A549 treated with AZD9567 at 1 μM for 4 hours (cell line): ENCODE results near the gene ABHD6. TPM values are rescaled to one million over a fixed set of nuclear protein-coding genes. Genes with fewer than 3 reads are reported as not detected.

Source experiments
- total RNA-seq: library from RNA; stranded (reverse); fragments of 200-300 nt; extraction: Qiagen RNA extraction; gene quantifications from 5 replicates; pipeline ENCODE4 v1.2.3, GENCODE V29; 2022; ENCODE audit not compliant: insufficient read depth

Gene ABHD6, protein sequence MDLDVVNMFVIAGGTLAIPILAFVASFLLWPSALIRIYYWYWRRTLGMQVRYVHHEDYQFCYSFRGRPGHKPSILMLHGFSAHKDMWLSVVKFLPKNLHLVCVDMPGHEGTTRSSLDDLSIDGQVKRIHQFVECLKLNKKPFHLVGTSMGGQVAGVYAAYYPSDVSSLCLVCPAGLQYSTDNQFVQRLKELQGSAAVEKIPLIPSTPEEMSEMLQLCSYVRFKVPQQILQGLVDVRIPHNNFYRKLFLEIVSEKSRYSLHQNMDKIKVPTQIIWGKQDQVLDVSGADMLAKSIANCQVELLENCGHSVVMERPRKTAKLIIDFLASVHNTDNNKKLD
- 9.7 to 10.6 TPM (median 10.5 TPM) in 5 replicates for total RNA-seq

DNA sequence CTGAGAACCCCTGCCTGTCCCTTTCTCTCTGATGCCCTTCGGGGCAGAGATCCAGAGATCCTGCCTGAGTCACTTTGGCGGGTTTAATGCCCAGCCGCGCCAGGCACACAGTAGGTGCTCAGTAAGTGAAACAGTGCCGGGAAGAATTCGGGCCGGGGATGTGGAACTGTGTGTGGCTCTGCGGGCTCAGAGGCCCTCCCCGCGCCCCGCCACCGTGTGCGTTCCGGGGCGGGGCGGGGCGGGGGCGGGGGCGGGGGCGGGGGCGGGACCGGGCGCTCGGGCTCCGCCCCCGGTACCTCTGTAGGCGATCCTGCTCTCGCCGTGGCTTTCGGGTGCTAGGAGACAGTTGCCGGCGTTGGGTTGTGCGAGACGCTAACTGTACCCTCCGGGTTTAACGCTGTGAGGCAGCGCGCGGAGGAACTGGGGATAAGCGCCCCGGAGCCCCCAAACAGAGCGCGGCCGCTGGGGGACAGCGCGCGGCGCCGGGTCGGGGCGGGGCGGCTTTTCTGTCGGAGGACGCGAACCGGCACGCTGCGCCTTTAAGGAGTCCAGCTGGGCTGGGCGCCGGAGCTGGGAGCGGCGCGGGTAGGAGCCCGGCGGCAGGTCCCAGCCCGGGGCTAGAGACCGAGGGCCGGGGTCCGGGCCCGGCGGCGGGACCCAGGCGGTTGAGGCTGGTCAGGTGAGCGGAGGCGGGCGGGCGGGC, at the start of gene ABHD6:
TSS of gene ABHD6 (plus strand) at position 555 of the 703 bp plus-strand sequence. CDS start 18,795 bp downstream, outside the sequence.

DNA sequence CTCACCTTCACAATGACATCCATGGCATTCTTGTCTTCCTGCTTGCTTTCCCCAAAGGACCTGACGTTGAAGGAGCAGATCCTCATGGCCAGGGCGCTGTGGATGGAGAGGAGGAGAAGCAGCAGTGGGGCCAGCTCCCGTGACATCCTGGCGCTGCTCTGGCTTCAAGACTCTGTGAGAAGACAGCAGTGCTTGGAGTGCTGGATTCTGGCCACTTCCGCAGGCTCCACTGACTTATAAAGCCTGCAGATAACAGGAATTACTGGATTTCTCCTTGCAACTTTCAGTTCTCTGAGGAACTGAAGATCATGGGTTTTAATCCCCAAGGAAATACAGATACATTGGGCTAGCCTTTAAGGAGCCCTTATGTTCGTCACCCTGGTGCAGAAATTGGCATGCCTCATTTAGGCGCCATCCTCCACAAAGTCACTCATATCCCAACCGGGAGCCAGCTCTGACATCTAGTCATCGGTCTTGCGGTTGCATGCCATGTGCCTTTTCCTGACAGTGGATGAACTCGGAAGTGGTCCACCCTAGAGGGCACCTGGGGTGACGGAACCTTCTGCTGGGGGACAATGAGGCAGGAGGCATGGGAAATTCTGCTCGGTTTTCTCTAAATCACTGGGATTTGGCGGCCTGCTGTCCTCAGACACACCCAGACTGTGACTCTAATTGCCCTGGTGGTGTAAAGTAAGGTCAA, 26.7 kb upstream of the ABHD6 start, which contains the start of gene DNASE1L3:
TSS of gene DNASE1L3 (minus strand) at position 212 of the 700 bp plus-strand sequence. CDS start at position 146, 66 bp downstream.

DNA sequence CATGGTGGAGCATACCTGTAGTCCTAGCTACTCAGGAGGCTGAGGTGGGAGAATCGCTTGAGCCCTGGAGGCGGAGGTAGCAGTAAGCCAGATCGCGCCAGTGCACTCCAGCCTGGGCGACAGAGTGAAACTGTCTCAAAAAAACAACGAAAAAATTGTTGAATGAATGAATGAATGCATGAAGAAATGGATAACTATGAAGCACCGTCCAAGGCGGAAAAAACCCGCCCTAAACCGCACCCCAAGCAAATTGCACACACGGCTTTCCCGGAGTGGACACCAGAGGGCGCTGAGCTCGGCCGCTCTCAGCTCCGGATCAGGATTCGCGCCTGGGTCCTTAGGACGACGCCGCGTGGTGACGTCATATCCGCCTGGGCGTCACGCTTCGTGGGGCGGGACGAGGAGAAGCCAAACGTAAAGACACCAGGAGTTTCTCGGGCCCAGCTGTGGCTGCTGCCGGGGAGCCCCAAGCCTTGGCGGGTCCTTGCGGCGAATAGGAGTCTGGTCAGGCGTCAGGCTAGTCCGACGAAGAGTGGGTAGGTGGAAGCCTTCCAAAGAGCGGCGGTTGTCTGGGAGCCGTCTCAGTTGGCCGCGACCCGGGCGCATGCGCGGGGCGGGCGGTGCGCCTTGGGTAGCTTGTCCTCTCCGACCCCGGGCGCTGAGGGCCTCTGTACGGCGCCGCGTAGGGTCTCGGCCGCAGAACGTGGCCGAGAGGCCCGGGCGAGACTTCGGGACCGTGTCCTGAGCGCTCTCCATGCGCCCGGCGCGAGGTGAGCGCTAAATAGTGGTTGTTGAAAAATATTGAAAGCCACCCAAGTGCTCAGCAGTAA, 68.5 kb downstream of the ABHD6 start, which contains the start of the genes HTD2 and RPP14:
TSS of gene HTD2 (plus strand) at position 639 of the 830 bp plus-strand sequence. CDS start 11,094 bp downstream, outside the sequence.
TSS of gene RPP14 (plus strand) at position 364 of the 830 bp plus-strand sequence. CDS start 4,085 bp downstream, outside the sequence.

DNA sequence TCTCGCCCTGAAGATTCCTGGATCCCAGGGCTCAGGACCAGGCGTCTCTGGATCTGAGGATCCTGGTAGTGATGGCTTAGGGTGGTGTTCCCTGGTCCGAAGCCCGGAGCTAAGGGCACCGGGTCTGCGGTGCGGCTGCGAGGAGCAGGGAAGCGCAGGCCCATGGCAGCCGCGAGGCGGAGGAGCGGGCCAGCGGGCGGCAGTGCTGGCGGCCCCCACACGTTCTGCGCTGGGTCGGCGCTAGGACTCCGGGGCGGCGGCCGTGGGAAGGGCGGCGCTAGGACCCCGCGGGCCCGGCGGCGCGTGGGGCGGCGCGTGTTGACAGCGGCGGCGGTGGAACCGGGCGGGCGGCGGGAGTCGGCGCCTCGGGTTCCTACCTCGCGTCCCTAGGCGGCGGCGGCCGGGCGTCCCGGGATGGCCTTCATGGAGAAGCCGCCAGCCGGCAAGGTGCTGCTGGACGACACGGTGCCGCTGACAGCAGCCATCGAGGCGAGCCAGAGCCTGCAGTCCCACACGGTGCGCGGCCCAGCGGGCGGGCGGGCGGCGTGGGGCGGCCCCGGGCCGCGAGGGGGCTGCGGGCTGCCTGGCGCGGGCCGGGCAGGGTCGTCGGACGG, 95.1 kb downstream of the ABHD6 start, which contains the start of gene PXK:
TSS of gene PXK (plus strand) at position 318 of the 614 bp plus-strand sequence. CDS start at position 415, 97 bp downstream.

Other genes starting within 250 kb of the ABHD6 start
- 302 to 325 TPM (median 309 TPM) in 5 replicates for gene FLNB, start 229.4 kb upstream of the ABHD6 start, total RNA-seq
- gene DNASE1L3, start 26.8 kb upstream of the ABHD6 start, total RNA-seq: 0.06 to 0.26 TPM in 2 of 5 replicates, not detected in the others
- 8.6 to 12.9 TPM (median 10.3 TPM) in 5 replicates for gene RPP14, start 68.5 kb downstream of the ABHD6 start, total RNA-seq
- 6.9 to 9.5 TPM (median 7.9 TPM) in 5 replicates for gene HTD2, start 68.7 kb downstream of the ABHD6 start, total RNA-seq
- 5.0 to 9.0 TPM (median 5.8 TPM) in 5 replicates for gene PXK, start 95.1 kb downstream of the ABHD6 start, total RNA-seq
- 50.3 to 67.1 TPM (median 62.4 TPM) in 5 replicates for gene PDHB, start 196.0 kb downstream of the ABHD6 start, total RNA-seq